Uterus (tissue), 2 donors: ENCODE measurements around the gene RND2.

ENCODE experiments used
- POLR2A ChIP-seq, 2 donors: fragments of 450-650 bp; IDR thresholded peaks; one replicate each; pipeline ENCODE4 v1.6.1; 2016; ENCODE audit warnings: antibody characterized with exemption in 2 of 2, mild to moderate bottlenecking in 1 of 2, moderate library complexity in 1 of 2
- TF ChIP-seq, protein P1 (sequence below), 4 experiments: fragments of 200-600 bp in 2 of 4; fragments of 450-650 bp in 2 of 4; sonication (generic) in 2 of 4; IDR thresholded peaks; one replicate each; pipeline ENCODE4 v1.5.1; 2016 to 2019; ENCODE audit warnings: antibody characterized with exemption in 4 of 4, mild to moderate bottlenecking in 2 of 4, moderate library complexity in 1 of 4

DNA sequence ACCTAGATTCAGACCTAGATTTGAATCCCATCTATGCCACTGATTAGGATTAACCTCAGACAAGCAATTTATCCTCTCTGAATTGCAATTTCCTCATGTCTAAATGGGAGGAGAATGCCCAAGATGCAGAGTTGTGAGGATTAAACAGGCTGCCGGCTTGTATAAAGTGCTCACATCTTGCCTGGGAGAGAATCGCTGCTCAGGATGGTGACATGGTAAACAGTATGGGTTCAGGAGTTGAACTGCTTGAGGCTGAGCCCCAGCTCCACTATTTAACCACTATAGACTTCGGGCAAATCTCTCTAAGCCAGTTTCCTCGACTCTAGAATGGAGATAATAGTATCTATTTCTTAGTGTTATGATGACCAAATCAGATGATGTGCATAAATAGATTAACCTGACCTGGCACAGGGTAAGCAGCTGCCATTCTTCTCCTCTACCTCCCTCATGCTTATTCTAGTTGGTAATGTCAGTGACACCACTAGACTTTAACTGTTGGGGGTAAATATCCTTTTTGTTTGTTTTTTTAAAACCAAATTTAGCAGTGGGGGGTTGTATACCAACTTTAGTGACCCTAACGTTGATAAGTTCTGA lies 27.5 kb upstream of the RND2 start:
- no peak for TF ChIP-seq POLR2A (IDR thresholded peaks at IDR 0.05)
- TF ChIP-seq, protein P1, sequence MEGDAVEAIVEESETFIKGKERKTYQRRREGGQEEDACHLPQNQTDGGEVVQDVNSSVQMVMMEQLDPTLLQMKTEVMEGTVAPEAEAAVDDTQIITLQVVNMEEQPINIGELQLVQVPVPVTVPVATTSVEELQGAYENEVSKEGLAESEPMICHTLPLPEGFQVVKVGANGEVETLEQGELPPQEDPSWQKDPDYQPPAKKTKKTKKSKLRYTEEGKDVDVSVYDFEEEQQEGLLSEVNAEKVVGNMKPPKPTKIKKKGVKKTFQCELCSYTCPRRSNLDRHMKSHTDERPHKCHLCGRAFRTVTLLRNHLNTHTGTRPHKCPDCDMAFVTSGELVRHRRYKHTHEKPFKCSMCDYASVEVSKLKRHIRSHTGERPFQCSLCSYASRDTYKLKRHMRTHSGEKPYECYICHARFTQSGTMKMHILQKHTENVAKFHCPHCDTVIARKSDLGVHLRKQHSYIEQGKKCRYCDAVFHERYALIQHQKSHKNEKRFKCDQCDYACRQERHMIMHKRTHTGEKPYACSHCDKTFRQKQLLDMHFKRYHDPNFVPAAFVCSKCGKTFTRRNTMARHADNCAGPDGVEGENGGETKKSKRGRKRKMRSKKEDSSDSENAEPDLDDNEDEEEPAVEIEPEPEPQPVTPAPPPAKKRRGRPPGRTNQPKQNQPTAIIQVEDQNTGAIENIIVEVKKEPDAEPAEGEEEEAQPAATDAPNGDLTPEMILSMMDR (IDR thresholded peaks at IDR 0.05) = no peak
